Right hindlimb (tissue), 1 donor: ENCODE measurements around the gene JOSD1.

Experiments used
- DNase-seq: peaks from one replicate; pipeline ENCODE4 v3.0.0-alpha.2; 2018

JOSD1 gene

GRCh38 chr22:38700789-38701628, at the start of gene JOSD1:
Gene JOSD1, minus strand, starts transcription at chr22:38700943. Its CDS starts 956 bp downstream, at chr22:38699987.
- DNase-seq: peak; percentile 95

- no peak for DNase-seq
These were observed 49.4 kb upstream of the JOSD1 start for GRCh38 chr22:38750104-38750503.

- no peak for DNase-seq
These were observed 47.9 kb upstream of the JOSD1 start for GRCh38 chr22:38748487-38749136.

- no peak for DNase-seq
These were observed 45.1 kb upstream of the JOSD1 start for GRCh38 chr22:38745676-38746460.

DNA sequence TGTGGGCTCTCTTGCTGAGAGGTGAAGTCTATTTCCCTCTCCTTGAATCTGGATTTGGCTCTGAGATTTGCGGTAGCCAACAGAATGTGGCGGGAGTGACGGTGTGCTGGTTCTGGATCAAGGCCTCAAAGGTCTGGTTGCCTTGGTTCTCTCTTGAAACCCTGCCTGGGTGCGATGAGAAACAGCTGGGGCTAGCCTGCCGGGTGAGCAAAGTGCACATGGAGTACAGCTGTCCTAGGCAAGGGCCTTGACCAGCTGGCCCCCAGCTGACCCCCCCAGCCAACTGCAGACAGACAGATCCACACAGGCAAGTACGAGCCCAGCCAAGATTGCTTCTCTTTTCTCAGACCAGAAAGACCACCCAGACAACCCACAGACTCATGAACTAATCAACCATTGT, 44.2 kb upstream of the JOSD1 start:
- DNase-seq: no peak

GRCh38 chr22:38742176-38742942, 41.6 kb upstream of the JOSD1 start:
- DNase-seq: no peak

- no peak for DNase-seq
These were observed 40.8 kb upstream of the JOSD1 start for GRCh38 chr22:38741576-38741975.

DNA sequence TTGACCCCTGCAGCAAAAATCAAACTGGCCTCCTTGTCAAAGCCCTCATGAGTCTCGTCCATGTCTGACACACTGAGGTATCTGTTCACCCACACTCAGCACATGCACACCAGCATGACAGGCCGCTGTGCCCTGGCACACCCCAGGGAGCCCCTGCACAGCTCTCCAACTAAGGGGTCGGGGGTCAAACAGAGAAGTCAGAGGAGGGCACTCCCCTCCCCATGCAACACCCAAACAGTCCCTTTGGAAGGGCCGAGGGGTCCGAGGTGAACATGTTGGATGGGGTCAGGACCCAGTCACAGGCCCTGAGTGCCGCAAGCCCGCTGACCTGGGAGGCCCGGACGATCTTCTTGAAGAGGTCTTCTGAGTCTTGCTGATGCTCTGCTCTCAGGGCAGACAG, 40.4 kb upstream of the JOSD1 start:
- no peak for DNase-seq

- no peak for DNase-seq
These were observed 40.0 kb upstream of the JOSD1 start for GRCh38 chr22:38740754-38741153.

- DNase-seq: no peak
These were observed 39.5 kb upstream of the JOSD1 start for GRCh38 chr22:38740116-38740723.

DNA sequence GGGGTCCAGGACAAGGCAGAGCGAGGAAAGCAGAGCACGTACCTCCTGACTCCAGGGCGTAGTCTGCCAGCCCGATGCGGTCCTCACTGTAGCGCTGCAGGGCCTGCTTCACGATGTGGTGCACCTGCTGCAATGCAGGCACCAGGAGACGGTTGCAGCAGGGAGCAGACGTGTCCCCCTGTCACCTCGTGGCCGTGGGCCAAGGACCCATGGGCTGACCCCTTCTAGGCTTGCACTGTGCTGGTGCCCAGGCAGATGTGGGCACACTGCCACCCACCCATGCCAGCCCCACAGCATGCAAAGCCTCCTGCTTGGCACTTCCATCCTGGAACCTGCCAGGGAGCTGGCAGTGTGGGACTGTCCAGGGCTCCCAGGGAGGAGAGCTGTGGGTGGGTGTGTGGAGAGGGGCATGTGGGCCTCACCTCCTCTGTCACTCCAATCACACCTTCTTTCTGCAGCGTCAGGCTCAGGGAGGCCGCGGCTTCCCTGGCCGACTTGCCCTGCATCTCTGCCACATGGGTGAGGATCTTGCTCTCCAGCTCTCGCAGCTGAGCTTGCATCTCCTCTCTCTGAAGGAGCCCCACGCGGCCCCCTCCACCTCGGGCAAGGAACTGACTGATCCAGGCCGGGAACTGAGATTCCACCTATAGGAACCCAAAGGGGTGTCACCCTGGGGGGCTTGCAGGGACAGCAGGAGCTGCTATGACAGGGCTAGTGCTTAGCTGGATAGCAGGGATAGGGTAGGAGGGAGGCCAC, 38.7 kb upstream of the JOSD1 start:
- no peak for DNase-seq

GRCh38 chr22:38738475-38739070, 37.8 kb upstream of the JOSD1 start:
- no peak for DNase-seq

DNA sequence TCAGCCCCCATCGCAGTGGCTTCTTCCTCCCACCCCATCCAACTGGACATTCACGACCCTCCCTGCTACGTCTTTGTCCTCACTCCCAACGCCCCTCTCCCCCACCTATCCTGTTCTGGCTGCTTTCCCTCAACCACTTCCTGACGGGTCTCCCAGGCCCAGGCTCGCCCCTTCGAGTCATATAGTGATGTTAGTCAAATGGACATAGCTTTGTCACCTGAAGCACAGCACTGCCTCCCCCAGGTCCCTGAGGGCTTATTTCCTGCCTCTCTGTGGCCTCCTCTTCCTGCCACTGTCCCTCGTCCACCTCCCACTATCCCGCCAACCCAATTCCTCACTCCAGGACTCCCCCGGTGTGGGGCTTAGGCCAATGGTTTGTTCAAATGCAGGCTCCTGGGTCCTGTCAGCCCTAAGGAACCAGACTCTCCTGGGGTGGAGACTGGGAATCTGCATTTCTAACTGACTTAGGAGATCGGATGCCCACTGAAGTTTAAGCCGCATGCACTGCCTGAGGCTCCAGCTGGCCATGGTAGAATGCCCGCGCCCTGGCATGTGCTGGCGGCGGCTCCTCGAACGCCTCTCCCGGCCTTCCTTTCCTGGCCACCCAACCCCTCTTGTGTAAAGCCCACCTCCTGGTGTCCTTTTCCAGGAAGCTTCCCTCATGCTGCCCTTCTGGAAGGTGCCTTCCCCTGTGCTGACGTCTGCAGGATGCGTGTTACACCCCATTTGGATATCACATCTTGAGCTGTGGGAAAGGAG, 36.7 kb upstream of the JOSD1 start:
- no peak for DNase-seq

- no peak for DNase-seq
These were observed 35.5 kb upstream of the JOSD1 start for GRCh38 chr22:38736257-38736570.

- DNase-seq: no peak
These were observed 34.9 kb upstream of the JOSD1 start for GRCh38 chr22:38735465-38736256.

DNA sequence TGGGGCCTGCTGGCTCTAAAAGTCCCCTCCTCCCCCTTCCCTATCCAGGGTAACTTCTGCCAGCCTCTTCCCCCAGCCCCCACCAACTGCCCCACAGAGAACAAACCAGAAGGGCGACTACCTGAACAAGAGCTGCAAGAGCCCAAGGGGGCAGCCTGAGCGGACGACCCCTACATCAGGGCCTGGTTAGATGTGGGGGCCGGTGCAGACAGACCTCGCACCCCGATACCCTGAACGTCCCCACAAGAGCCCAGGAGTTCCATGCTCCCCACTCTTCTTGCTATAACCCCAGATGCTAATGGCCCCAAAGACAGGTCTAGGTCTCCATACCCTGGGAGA, 34.4 kb upstream of the JOSD1 start:
- no peak for DNase-seq

DNA sequence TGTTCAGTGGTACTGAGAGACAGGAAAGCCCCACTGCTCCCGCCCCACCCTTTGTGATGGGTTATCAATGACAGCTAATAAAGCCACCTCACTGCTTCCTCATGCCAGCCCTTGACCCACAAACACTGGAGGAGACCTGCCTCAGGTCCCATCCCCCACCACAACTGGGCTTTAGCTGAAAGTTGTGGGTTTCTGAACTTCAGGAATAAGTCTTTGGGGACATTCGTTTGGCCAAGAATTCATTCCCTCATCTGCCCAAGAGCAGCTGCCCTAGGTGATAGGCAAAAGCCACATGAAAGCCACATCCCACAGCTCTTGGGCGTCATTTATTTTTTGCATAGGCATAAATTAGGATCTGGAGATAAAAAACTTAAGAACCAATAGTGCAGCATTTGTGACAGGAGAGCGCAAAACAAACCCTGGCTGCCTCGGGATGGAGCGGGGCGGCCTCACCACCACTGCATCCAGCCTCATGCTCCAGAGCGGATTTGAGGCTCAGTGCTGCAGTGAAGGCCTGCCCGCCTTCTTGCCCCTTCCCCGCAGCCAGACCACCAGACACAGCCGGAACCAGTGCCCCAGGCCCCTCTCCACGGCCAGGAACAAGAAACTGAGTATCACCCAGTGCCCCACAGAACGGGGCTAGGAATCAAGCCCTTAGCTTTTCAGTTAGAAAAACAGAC, 33.8 kb upstream of the JOSD1 start:
- DNase-seq: no peak

GRCh38 chr22:38733724-38734381, 33.1 kb upstream of the JOSD1 start:
- peak; percentile 58 for DNase-seq

GRCh38 chr22:38733329-38733723, 32.6 kb upstream of the JOSD1 start:
- peak; percentile 48 for DNase-seq
